ENCODE measurements around the gene NUPR1. TPM values are rescaled to one million over a fixed set of nuclear protein-coding genes. Genes with fewer than 3 reads are reported as not detected.

Gene NUPR1
- total and polyA plus RNA-seq, 2 of the 13 experiments (the other 11 are each of a cell fraction or from before 2014, with no cell fraction given): 18.0 to 25.6 TPM

DNA sequence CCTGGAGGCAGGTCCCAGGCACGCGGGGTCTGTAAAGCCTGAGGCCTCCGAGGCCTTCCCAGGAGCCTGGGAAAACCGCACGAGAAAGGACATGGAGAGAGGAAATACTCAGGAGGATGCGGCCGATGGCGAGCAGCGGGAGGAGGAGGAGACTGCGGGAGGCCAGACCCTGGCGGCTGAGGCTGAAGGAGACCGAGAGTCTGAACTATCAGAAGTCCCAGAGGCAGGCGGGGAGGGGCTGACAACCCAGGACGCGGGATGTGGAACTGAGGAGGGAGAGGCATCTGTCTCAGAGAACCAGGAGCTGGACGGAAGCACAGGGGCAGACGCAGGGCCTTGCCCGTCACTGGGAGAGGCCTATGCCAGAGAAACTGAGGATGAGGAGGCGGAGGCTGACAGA is 41.9 kb downstream of the NUPR1 start (continued):
- TF ChIP-seq NFAT5 (CRISPR knock-in tag; IDR thresholded peaks at IDR 0.05): no peak
- TF ChIP-seq, protein P1, sequence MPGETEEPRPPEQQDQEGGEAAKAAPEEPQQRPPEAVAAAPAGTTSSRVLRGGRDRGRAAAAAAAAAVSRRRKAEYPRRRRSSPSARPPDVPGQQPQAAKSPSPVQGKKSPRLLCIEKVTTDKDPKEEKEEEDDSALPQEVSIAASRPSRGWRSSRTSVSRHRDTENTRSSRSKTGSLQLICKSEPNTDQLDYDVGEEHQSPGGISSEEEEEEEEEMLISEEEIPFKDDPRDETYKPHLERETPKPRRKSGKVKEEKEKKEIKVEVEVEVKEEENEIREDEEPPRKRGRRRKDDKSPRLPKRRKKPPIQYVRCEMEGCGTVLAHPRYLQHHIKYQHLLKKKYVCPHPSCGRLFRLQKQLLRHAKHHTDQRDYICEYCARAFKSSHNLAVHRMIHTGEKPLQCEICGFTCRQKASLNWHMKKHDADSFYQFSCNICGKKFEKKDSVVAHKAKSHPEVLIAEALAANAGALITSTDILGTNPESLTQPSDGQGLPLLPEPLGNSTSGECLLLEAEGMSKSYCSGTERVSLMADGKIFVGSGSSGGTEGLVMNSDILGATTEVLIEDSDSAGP (CRISPR knock-in tag; IDR thresholded peaks at IDR 0.05; ENCODE audit: borderline replicate concordance): 0 out of 2 replicates have a peak, but pooled peaks have one; percentile 3
- no peak for TF ChIP-seq NR2F2 (IDR thresholded peaks at IDR 0.05; ENCODE audit: borderline replicate concordance, low read depth)
- no peak for TF ChIP-seq HMG20B (CRISPR knock-in tag; conservative IDR thresholded peaks at IDR 0.05)
